Stimulated activated CD4-positive, alpha-beta T cell treated with anti-CD3 and anti-CD28 coated beads, Interleukin-2, amount 100 ng/mL, for 48 hours (primary cell): ENCODE measurements around the gene ADAMTS2.

ENCODE experiments used
- DNase-seq, 2 donors: peaks; one replicate each; pipeline ENCODE4 v3.0.0-alpha.2; 2020

Gene ADAMTS2

GRCh38 chr5:179343021-179343718, 2.1 kb downstream of the ADAMTS2 start:
- DNase-seq = no peak

- DNase-seq = no peak
These were observed 2.7 kb downstream of the ADAMTS2 start for GRCh38 chr5:179342577-179342976.

GRCh38 chr5:179340465-179340864, 4.8 kb downstream of the ADAMTS2 start:
- DNase-seq = no peak

GRCh38 chr5:179339996-179340395, 5.3 kb downstream of the ADAMTS2 start:
- no peak for DNase-seq

GRCh38 chr5:179339081-179339480, 6.2 kb downstream of the ADAMTS2 start:
- no peak for DNase-seq

GRCh38 chr5:179337796-179338676, 7.2 kb downstream of the ADAMTS2 start:
- DNase-seq = no peak

GRCh38 chr5:179336871-179337795, 8.1 kb downstream of the ADAMTS2 start:
- no peak for DNase-seq

GRCh38 chr5:179336126-179336870, 9.0 kb downstream of the ADAMTS2 start:
- DNase-seq = no peak

GRCh38 chr5:179333796-179334761, 11.2 kb downstream of the ADAMTS2 start:
- no peak for DNase-seq

- no peak for DNase-seq
These were observed 12.4 kb downstream of the ADAMTS2 start for GRCh38 chr5:179332741-179333290.

GRCh38 chr5:179331591-179332375, 13.5 kb downstream of the ADAMTS2 start:
- no peak for DNase-seq

- DNase-seq = no peak
These were observed 14.9 kb downstream of the ADAMTS2 start for GRCh38 chr5:179330186-179330900.

- DNase-seq = no peak
These were observed 17.0 kb downstream of the ADAMTS2 start for GRCh38 chr5:179328291-179328690.

GRCh38 chr5:179327021-179327735, 18.1 kb downstream of the ADAMTS2 start:
- no peak for DNase-seq

GRCh38 chr5:179326122-179326927, 18.9 kb downstream of the ADAMTS2 start:
- no peak for DNase-seq

- DNase-seq = no peak
These were observed 19.8 kb downstream of the ADAMTS2 start for GRCh38 chr5:179325296-179326031.

GRCh38 chr5:179324760-179325295, 20.4 kb downstream of the ADAMTS2 start:
- DNase-seq = no peak
